Liver (tissue), 3 donors: ENCODE measurements around the gene DIS3L2.

ENCODE experiments used
- ATF3 ChIP-seq: IDR thresholded peaks from 2 replicates; pipeline ENCODE4 v1.6.1; 2016; ENCODE audit warnings: antibody characterized with exemption
- CTCF ChIP-seq: fragments of 150-350 bp; IDR thresholded peaks from 2 replicates; pipeline ENCODE4 v1.5.1; 2017; ENCODE audit warnings: improper control_type of control experiment, low read depth, low read length; ENCODE audit not compliant: missing input control
- FOXA1 ChIP-seq: IDR thresholded peaks from 2 replicates; pipeline ENCODE4 v1.6.1; 2016; ENCODE audit warnings: antibody characterized with exemption
- GABPA ChIP-seq, 2 donors: IDR thresholded peaks in 1 of 2; conservative IDR thresholded peaks in 1 of 2; 2 replicates each; pipeline ENCODE4 v1.6.1; 2016; ENCODE audit warnings: antibody characterized with exemption in 2 of 2, mild to moderate bottlenecking in 1 of 2, moderate library complexity in 1 of 2
- HNF4A ChIP-seq, 2 donors: conservative IDR thresholded peaks; 2 replicates each; pipeline ENCODE4 v1.6.1; 2016; ENCODE audit warnings: antibody characterized with exemption in 2 of 2, mild to moderate bottlenecking in 2 of 2
- HNF4G ChIP-seq: IDR thresholded peaks from 2 replicates; pipeline ENCODE4 v1.6.1; 2016; ENCODE audit warnings: antibody characterized with exemption
- MAX ChIP-seq: IDR thresholded peaks from 2 replicates; pipeline ENCODE4 v1.6.1; 2016; ENCODE audit warnings: antibody characterized with exemption
- RAD21 ChIP-seq, 2 donors: IDR thresholded peaks; 2 replicates each; pipeline ENCODE4 v1.6.1; 2016; ENCODE audit warnings: antibody characterized with exemption in 2 of 2, mild to moderate bottlenecking in 2 of 2
- REST ChIP-seq: IDR thresholded peaks from 2 replicates; pipeline ENCODE4 v1.6.1; 2016; ENCODE audit warnings: antibody characterized with exemption, mild to moderate bottlenecking
- SP1 ChIP-seq: IDR thresholded peaks from 2 replicates; pipeline ENCODE4 v1.6.1; 2018; ENCODE audit warnings: antibody characterized with exemption, mild to moderate bottlenecking
- TAF1 ChIP-seq: conservative IDR thresholded peaks from 2 replicates; pipeline ENCODE4 v1.6.1; 2016; ENCODE audit warnings: antibody characterized with exemption, mild to moderate bottlenecking
- YY1 ChIP-seq: IDR thresholded peaks from 2 replicates; pipeline ENCODE4 v1.6.1; 2016; ENCODE audit warnings: antibody characterized with exemption, mild to moderate bottlenecking
- ZBTB33 ChIP-seq: IDR thresholded peaks from 2 replicates; pipeline ENCODE4 v1.6.1; 2016; ENCODE audit warnings: antibody characterized with exemption
- donor health status: healthy.
- donor health status: healthy.

- TF ChIP-seq CTCF (no peak), RAD21 (IDR thresholded peaks at IDR 0.05) (no peak), TAF1 (no peak), REST (no peak), ZBTB33 (no peak), ATF3 (no peak), HNF4A (conservative IDR thresholded peaks at IDR 0.05) (no peak), MAX (no peak), SP1 (no peak), HNF4G (no peak), GABPA (IDR thresholded peaks at IDR 0.05 in 1 of 2, conservative IDR thresholded peaks at IDR 0.05 in 1 of 2) (no peak), FOXA1 (no peak), YY1 (no peak)
These were observed 267.7 kb downstream of the DIS3L2 start for GRCh38 chr2:232228971-232229894.
